GM18873 (cell line): ENCODE data around the gene APOD.

Source experiments
- ATAC-seq: cut with Tn5 transposase; IDR thresholded peaks from one replicate; pipeline ENCODE4 v1.9.1; 2021; ENCODE audit warnings: mild to moderate bottlenecking, moderate library complexity, moderate number of reproducible peaks; ENCODE audit not compliant: unreplicated experiment, low FRiP score

APOD gene

GRCh38 chr3:195539479-195539878 lies 44.3 kb downstream of the APOD start:
- ATAC-seq: no peak

GRCh38 chr3:195537995-195538394 lies 45.7 kb downstream of the APOD start:
- peak; percentile 72 for ATAC-seq

GRCh38 chr3:195535293-195535692 lies 48.4 kb downstream of the APOD start:
- no peak for ATAC-seq

GRCh38 chr3:195532834-195533233 lies 50.9 kb downstream of the APOD start:
- ATAC-seq: no peak

GRCh38 chr3:195532345-195532744 lies 51.4 kb downstream of the APOD start:
- ATAC-seq: no peak

- no peak for ATAC-seq
Measured at GRCh38 chr3:195531683-195532082, 52.1 kb downstream of the APOD start.

GRCh38 chr3:195526492-195526891 lies 57.2 kb downstream of the APOD start:
- ATAC-seq: no peak

GRCh38 chr3:195524171-195524896 lies 59.4 kb downstream of the APOD start:
- no peak for ATAC-seq

GRCh38 chr3:195522254-195523023 lies 61.3 kb downstream of the APOD start:
- no peak for ATAC-seq
